WTC11 (cell line): ENCODE measurements around the gene DHDH. TPM values are rescaled to one million over a fixed set of nuclear protein-coding genes. Genes with fewer than 3 reads are reported as not detected.

ENCODE experiments used
- ATAC-seq: fragments of 200-7000 bp; cut with Tn5 transposase; 2 replicates; pipeline ENCODE4 v1.10.0; 2021; ENCODE audit warnings: mild to moderate bottlenecking, moderate library complexity
- CTCF ChIA-PET: fragments of 300-600 bp; sonication (Branson Sonifier 250); formaldehyde crosslinking; loops from one replicate; lab custom pipeline; 2021; ENCODE audit warnings: antibody characterized with exemption; lab: Charles Lee
- POLR2A ChIA-PET: fragments of 350-600 bp; sonication (Branson Sonifier 250); formaldehyde crosslinking; loops from one replicate; lab custom pipeline; 2021; ENCODE audit warnings: antibody characterized with exemption; lab: Charles Lee
- DNase-seq: peaks from one replicate; pipeline ENCODE4 v3.0.0; 2021; ENCODE audit warnings: low spot score
- H3K27ac Mint-ChIP-seq: 2 replicates; pipeline ENCODE4 v1.8.0; 2021; ENCODE audit warnings: mixed read lengths
- H3K27me3 Mint-ChIP-seq: 2 replicates; pipeline ENCODE4 v1.8.0; 2021; ENCODE audit warnings: low read depth, mild to moderate bottlenecking, moderate library complexity, mixed read lengths
- H3K36me3 Mint-ChIP-seq: 2 replicates; pipeline ENCODE4 v1.8.0; 2021; ENCODE audit warnings: mixed read lengths
- H3K4me1 Mint-ChIP-seq: 2 replicates; pipeline ENCODE4 v1.8.0; 2022; ENCODE audit warnings: mixed read lengths
- H3K4me3 Mint-ChIP-seq: 2 replicates; pipeline ENCODE4 v1.8.0; 2021; ENCODE audit warnings: mild to moderate bottlenecking, moderate library complexity, mixed read lengths
- H3K9me3 Mint-ChIP-seq: 2 replicates; pipeline ENCODE4 v1.8.0; 2021; ENCODE audit warnings: mixed read lengths
- AFF4 ChIP-seq: sonication (generic); formaldehyde crosslinking; IDR thresholded peaks from 2 replicates; pipeline ENCODE4 v1.8.1; 2023; ENCODE audit warnings: mild to moderate bottlenecking, missing genetic modification reagents, borderline replicate concordance
- ATF6 ChIP-seq: sonication (generic); formaldehyde crosslinking; IDR thresholded peaks from 2 replicates; pipeline ENCODE4 v1.8.1; 2023; ENCODE audit warnings: mild to moderate bottlenecking, missing genetic modification reagents
- CBFB ChIP-seq: sonication (generic); formaldehyde crosslinking; IDR thresholded peaks from 2 replicates; pipeline ENCODE4 v1.8.1; 2022; ENCODE audit warnings: mild to moderate bottlenecking, low read depth, missing genetic modification reagents
- CREB1 ChIP-seq: sonication (generic); formaldehyde crosslinking; IDR thresholded peaks from 2 replicates; pipeline ENCODE4 v1.8.0; 2023; ENCODE audit warnings: mild to moderate bottlenecking, missing genetic modification reagents
- FOXP4 ChIP-seq: sonication (generic); formaldehyde crosslinking; IDR thresholded peaks from 2 replicates; pipeline ENCODE4 v1.8.0; 2022; ENCODE audit warnings: mild to moderate bottlenecking, missing genetic modification reagents
- IRF2 ChIP-seq: sonication (generic); formaldehyde crosslinking; IDR thresholded peaks from 2 replicates; pipeline ENCODE4 v1.8.0; 2022; ENCODE audit warnings: low read depth, missing genetic modification reagents, borderline replicate concordance
- KAT7 ChIP-seq: sonication (generic); formaldehyde crosslinking; IDR thresholded peaks from 2 replicates; pipeline ENCODE4 v1.8.1; 2023; ENCODE audit warnings: missing genetic modification reagents, mild to moderate bottlenecking, borderline replicate concordance
- NFYB ChIP-seq: sonication (generic); formaldehyde crosslinking; conservative IDR thresholded peaks from 2 replicates; pipeline ENCODE4 v1.8.0; 2022; ENCODE audit warnings: low read depth, missing genetic modification reagents
- NR2C2 ChIP-seq: sonication (generic); formaldehyde crosslinking; IDR thresholded peaks from 2 replicates; pipeline ENCODE4 v1.8.0; 2022; ENCODE audit warnings: mild to moderate bottlenecking, missing genetic modification reagents
- PREB ChIP-seq: sonication (generic); formaldehyde crosslinking; IDR thresholded peaks from 2 replicates; pipeline ENCODE4 v1.8.1; 2022; ENCODE audit warnings: mild to moderate bottlenecking, missing genetic modification reagents, moderate library complexity, borderline replicate concordance
- SMAD4 ChIP-seq: sonication (generic); formaldehyde crosslinking; IDR thresholded peaks from 2 replicates; pipeline ENCODE4 v1.8.0; 2022; ENCODE audit warnings: mild to moderate bottlenecking, missing genetic modification reagents
- SOX15 ChIP-seq: fragments of 250-450 bp; sonication (Bioruptor Pico); IDR thresholded peaks from 2 replicates; pipeline ENCODE4 v1.9.0; 2021; ENCODE audit warnings: mild to moderate bottlenecking
- TCF7 ChIP-seq: sonication (generic); formaldehyde crosslinking; IDR thresholded peaks from 2 replicates; pipeline ENCODE4 v1.8.0; 2022; ENCODE audit warnings: mild to moderate bottlenecking, low read depth, missing genetic modification reagents, moderate library complexity
- USF1 ChIP-seq: sonication (generic); formaldehyde crosslinking; IDR thresholded peaks from 2 replicates; pipeline ENCODE4 v1.8.0; 2022; ENCODE audit warnings: mild to moderate bottlenecking, missing genetic modification reagents
- USF2 ChIP-seq: sonication (generic); formaldehyde crosslinking; IDR thresholded peaks from 2 replicates; pipeline ENCODE4 v1.8.1; 2023; ENCODE audit warnings: mild to moderate bottlenecking, missing genetic modification reagents, moderate library complexity
- ZNF138 ChIP-seq: sonication (generic); formaldehyde crosslinking; conservative IDR thresholded peaks from 2 replicates; pipeline ENCODE4 v1.8.1; 2022; ENCODE audit warnings: mild to moderate bottlenecking, moderate library complexity, missing genetic modification reagents
- ZNF396 ChIP-seq: fragments of 250-450 bp; sonication (Bioruptor Pico); IDR thresholded peaks from 2 replicates; pipeline ENCODE4 v1.8.0; 2021; ENCODE audit warnings: mild to moderate bottlenecking, moderate library complexity, borderline replicate concordance
- ZNF425 ChIP-seq: fragments of 250-450 bp; sonication (Bioruptor Pico); conservative IDR thresholded peaks from 2 replicates; pipeline ENCODE4 v1.9.0; 2021; ENCODE audit warnings: mild to moderate bottlenecking
- total RNA-seq: library from RNA; stranded (reverse); gene quantifications from 3 replicates; pipeline ENCODE4 v1.2.3, GENCODE V29; 2021

The DHDH gene
- total RNA-seq, 1 experiment from 2014 or later = 3.0 TPM

- TF ChIP-seq ZNF425 (CRISPR knock-in tag) (no peak), CREB1 (CRISPR knock-in tag) (no peak)
- TF ChIP-seq, all 79 proteins: peak for 0
These were observed 7.4 kb downstream of the DHDH start (continued) for GRCh38 chr19:48940902-48941301.

GRCh38 chr19:48943081-48943480 lies 9.6 kb downstream of the DHDH start:
- ChIA-PET CTCF (interaction anchor here (1.0 to 2.4 kb wide), 2 partner anchors 28 to 57 kb away, joined by 3 to 10 read pairs; no protein-coding TSS in a partner anchor), POLR2A (no interaction called here)
- peaks cover 13% of the 10 kb centered on the region for H3K36me3 Mint-ChIP-seq
- ATAC-seq (no peak), DNase-seq (no peak)
- no peak overlapping the region for H3K4me3 Mint-ChIP-seq
- peaks cover 6% of the 10 kb centered on the region for H3K9me3 Mint-ChIP-seq
- no peak overlapping the region for H3K27ac Mint-ChIP-seq
- peaks cover 6% of the 10 kb centered on the region for H3K27me3 Mint-ChIP-seq
- H3K4me1 Mint-ChIP-seq = no peaks in the 10 kb centered on the region
- TF ChIP-seq NFYB (CRISPR knock-in tag) = no peak
- TF ChIP-seq FOXP4 = no peak
- TF ChIP-seq ATF6 (CRISPR knock-in tag) = no peak
- no peak for TF ChIP-seq SMAD4
- no peak for TF ChIP-seq USF1
- no peak for TF ChIP-seq SOX15 (CRISPR knock-in tag)
- TF ChIP-seq CBFB = no peak
- no peak for TF ChIP-seq IRF2 (CRISPR knock-in tag)
- TF ChIP-seq NR2C2 (CRISPR knock-in tag) = no peak
- TF ChIP-seq KAT7 (CRISPR knock-in tag) = no peak
- no peak for TF ChIP-seq PREB (CRISPR knock-in tag)
- no peak for TF ChIP-seq TCF7 (CRISPR knock-in tag)
- TF ChIP-seq USF2 (CRISPR knock-in tag) = no peak
- TF ChIP-seq ZNF396 (CRISPR knock-in tag) = no peak
- TF ChIP-seq ZNF138 (CRISPR knock-in tag) = no peak
- no peak for TF ChIP-seq AFF4 (CRISPR knock-in tag)
